HG03108 (cell line): ENCODE data around the gene RIMBP2.

Experiments
- ATAC-seq: cut with Tn5 transposase; IDR thresholded peaks from one replicate; pipeline ENCODE4 v1.9.1; 2021; ENCODE audit warnings: moderate library complexity; ENCODE audit not compliant: unreplicated experiment

The RIMBP2 gene

GRCh38 chr12:130401703-130402102 lies 314.4 kb downstream of the RIMBP2 start:
- no peak for ATAC-seq

GRCh38 chr12:130398100-130398848 lies 317.8 kb downstream of the RIMBP2 start:
- no peak for ATAC-seq

- ATAC-seq, result no peak
These were observed 319.4 kb downstream of the RIMBP2 start for GRCh38 chr12:130396667-130397066.

- no peak for ATAC-seq
These were observed 321.2 kb downstream of the RIMBP2 start for GRCh38 chr12:130394906-130395305.

- ATAC-seq, result no peak
These were observed 324.9 kb downstream of the RIMBP2 start for GRCh38 chr12:130391186-130391585.

GRCh38 chr12:130385193-130385592 lies 330.9 kb downstream of the RIMBP2 start:
- no peak for ATAC-seq

GRCh38 chr12:130384234-130384633 lies 331.9 kb downstream of the RIMBP2 start:
- no peak for ATAC-seq

GRCh38 chr12:130382818-130383217 lies 333.3 kb downstream of the RIMBP2 start:
- no peak for ATAC-seq

- no peak for ATAC-seq
These were observed 340.5 kb downstream of the RIMBP2 start for GRCh38 chr12:130375296-130376287.

- ATAC-seq, result no peak
These were observed 342.0 kb downstream of the RIMBP2 start for GRCh38 chr12:130374083-130374482.

GRCh38 chr12:130372936-130373335 lies 343.2 kb downstream of the RIMBP2 start:
- no peak for ATAC-seq

- ATAC-seq, result no peak
These were observed 344.8 kb downstream of the RIMBP2 start for GRCh38 chr12:130371296-130371695.

GRCh38 chr12:130369816-130370215 lies 346.3 kb downstream of the RIMBP2 start:
- ATAC-seq, result no peak

GRCh38 chr12:130367523-130367922 lies 348.6 kb downstream of the RIMBP2 start:
- ATAC-seq, result no peak

GRCh38 chr12:130367003-130367402 lies 349.1 kb downstream of the RIMBP2 start:
- ATAC-seq, result no peak

GRCh38 chr12:130366159-130366558 lies 349.9 kb downstream of the RIMBP2 start:
- no peak for ATAC-seq

- ATAC-seq, result no peak
These were observed 351.5 kb downstream of the RIMBP2 start for GRCh38 chr12:130364578-130364977.

GRCh38 chr12:130362060-130362459 lies 354.0 kb downstream of the RIMBP2 start:
- no peak for ATAC-seq

- ATAC-seq, result no peak
These were observed 358.3 kb downstream of the RIMBP2 start for GRCh38 chr12:130357729-130358330.

GRCh38 chr12:130357241-130357640 lies 358.9 kb downstream of the RIMBP2 start:
- no peak for ATAC-seq

GRCh38 chr12:130356222-130356621 lies 359.9 kb downstream of the RIMBP2 start:
- no peak for ATAC-seq
